ENCODE measurements around the gene VAV2.
"Not testable (repeated sequence)": the region's sequence is repeated elsewhere in the genome, so short reads cannot be mapped to it uniquely, and the experiment has no call there.

Gene VAV2

DNA sequence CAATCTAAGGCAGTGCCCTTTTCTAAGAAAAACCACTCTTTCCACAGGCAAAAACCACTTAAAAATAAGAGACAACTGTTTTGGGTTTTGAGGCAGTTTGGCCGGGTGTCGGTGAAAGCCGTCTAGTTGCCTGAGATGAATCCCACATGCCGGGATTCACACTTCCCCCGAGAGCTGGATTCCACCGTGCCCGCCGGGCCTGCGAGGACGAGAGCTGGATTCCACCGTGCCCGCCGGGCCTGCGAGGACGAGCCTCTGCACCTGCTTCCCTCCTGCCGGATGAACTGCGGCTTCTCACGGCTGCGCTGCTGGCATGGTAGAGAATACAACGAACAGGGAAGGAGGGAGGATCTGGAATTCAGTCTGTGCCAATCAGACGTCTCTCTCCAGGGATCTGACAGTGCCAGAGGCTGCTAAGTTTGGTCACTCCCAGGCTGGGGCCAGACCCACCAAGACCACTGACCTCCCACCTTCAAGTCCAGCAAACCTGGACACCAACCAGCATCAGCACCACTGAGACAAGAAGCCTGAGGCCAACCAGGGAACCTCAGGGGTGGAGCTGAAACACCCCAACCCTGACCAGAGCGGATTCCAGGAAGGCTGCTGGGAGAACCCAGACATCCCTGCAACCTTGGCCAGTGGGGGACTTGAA, 23.0 kb downstream of the VAV2 start:
- no peak for DNase-seq (ENCODE audit: low read depth)

GRCh38 chr9:133968428-133968827, 23.7 kb downstream of the VAV2 start:
- DNase-seq (ENCODE audit: low read depth): no peak

GRCh38 chr9:133967024-133967741, 24.9 kb downstream of the VAV2 start:
- no peak for DNase-seq (ENCODE audit: low read depth)

DNA sequence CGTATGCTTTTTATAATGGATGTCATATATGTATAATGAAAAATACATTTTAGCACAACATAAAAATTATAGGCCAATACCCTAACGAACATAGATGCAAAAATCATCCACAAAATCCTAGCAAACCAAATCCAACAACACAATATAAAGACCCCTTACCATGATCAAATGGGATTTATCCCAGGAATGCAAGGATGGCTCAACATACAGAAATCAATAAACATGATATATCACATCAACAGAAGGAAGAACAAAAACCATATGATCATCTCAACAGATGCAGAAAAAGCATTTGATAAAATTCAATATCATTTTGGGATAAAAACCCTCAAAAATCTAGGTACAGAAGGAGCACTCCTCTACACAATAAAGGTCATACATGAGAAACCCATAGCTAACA, 27.7 kb downstream of the VAV2 start:
- DNase-seq (ENCODE audit: low read depth): no peak

- DNase-seq (ENCODE audit: low read depth): no peak
Measured at GRCh38 chr9:133963166-133963565, 29.0 kb downstream of the VAV2 start.

DNA sequence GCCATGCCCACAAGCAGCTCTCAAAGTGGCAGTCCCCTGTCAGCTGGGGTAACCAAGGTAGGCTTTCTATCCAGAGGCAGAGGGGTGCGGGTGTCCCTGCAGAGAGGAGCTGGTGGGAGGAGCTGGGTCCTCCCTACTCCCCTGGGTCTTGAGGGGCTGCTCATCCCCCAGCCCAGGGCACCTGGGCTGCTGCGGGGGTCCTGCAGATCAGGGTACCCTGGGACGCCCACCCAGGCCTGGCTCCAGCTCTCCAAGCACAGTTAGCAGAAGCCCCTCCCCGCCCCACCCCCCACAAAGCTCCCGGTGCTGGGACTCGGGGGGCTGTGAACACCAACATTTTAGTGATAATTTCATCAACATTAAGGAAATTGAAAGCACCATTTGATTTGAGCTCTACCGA, 29.8 kb downstream of the VAV2 start:
- DNase-seq (ENCODE audit: low read depth): no peak

GRCh38 chr9:133961226-133962165, 30.6 kb downstream of the VAV2 start:
- DNase-seq (ENCODE audit: low read depth): no peak

DNA sequence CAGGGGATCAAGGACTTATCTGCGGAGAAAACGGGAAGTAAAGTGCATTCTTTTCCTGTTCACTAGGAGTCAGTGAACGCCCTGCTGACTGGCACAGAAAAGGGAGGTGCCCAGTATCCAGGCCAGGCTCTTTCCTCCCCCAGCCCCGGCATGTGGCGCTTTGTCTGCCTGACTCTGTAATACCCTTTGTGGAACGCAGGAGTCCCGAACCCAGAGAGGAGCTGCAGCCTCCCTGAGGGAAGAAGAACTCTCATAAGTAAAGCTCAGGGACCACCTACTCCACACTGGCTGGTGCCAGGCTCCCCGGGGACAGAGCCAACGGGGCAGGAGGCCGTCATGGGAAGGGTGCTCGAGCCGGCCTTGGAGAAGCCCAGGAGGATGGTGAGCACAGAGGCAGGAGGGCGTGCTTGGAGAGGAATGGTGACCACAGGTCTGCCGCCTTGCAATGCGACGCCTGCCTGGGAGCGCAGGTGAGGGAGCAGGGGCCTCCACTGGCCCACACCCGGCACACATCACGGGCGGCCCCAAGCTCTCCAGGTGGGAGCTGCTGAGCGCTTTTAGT, 31.5 kb downstream of the VAV2 start:
- DNase-seq (ENCODE audit: low read depth): no peak

DNA sequence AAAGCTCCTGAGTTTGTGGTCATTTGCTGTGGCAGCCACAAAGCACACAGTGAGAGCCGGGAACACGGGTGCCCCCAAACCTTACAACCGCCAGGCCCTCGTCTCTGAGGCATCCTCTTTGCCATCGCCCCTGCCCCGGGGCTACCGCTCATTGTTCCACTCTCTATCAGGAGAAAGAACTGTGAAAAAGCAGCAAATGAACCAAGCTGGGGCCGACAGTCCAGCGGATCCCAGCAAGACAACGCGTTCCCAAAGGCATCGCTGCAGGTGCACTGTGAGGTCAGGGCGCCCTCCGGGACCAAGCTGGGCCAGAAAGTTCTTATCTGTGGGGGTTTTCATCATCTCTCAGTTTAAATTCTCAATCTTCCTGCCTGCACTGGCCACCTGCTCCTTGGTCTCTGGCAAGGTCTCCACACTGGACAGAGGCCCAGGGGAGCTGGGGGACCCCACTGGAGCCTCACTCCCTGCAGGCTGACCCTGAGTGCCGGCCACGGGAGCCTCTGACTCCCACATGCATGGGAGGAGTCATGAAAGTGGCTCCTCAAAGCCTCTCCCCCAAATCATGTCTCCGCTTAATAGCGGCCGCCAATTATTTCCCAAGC, 32.1 kb downstream of the VAV2 start:
- DNase-seq (ENCODE audit: low read depth): no peak

DNA sequence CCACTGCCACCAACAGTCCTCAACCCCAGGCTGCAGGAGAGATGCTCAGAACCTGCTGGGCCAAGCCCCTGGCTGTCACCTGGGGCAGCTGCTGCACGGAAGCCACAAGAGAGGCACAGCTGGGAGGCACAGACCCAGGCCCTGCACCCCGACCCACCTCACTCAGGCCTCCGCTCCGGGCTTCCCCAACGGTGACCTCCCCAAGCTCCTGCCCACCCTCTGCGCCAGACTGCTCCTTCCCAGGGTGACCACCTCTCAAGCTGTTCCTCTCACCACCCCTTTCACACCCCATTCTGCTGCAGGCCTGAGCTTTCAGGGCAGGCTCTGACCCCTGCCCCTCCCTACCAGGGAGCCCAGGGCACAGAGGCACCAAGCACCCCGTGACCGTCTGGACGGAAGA, 33.0 kb downstream of the VAV2 start:
- DNase-seq (ENCODE audit: low read depth): no peak

GRCh38 chr9:133958756-133959155, 33.4 kb downstream of the VAV2 start:
- DNase-seq (ENCODE audit: low read depth): no peak

DNA sequence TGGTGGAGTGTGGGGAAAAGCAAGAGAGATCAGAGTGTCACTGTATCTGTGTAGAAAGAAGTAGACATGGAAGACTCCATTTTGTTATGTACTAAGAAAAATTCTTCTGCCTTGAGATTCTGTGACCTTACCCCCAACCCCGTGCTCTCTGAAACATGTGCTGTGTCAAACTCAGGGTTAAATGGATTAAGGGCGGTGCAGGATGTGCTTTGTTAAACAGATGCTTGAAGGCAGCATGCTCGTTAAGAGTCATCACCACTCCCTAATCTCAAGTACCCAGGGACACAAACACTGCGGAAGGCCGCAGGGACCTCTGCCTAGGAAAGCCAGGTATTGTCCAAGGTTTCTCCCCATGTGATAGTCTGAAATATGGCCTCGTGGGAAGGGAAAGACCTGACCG, 34.4 kb downstream of the VAV2 start:
- not testable (repeated sequence) for DNase-seq (ENCODE audit: low read depth)

GRCh38 chr9:133957328-133957727, 34.8 kb downstream of the VAV2 start:
- DNase-seq (ENCODE audit: low read depth): no peak

DNA sequence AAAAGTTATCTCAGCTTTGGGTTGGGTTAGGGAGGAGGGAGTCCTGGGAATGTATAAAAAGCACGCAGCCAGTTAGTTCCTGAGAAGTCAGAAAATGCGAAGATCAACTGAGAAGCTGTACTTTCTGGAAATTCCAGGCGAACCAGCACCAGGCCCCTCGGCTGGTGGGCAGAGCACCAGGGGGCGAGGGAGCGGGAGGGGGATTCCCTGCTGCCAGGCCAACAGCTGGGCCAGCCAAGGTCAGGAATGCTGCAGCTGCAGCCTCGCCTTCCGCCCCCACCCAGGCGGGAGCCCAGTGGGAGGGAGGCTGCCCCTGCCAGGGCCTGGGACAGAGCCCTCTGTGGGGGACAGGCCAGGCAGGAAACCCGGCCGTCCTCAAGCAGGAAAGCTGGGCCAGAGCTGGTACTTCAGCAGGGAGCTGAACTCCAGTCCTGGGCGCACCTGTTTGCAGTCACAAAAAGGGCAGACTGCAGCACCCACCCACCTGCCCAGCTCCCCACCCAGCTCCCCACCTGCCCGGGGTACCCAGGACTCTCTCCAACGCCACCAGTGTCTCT, 35.5 kb downstream of the VAV2 start:
- no peak for DNase-seq (ENCODE audit: low read depth)

- no peak for DNase-seq (ENCODE audit: low read depth)
Measured at GRCh38 chr9:133955821-133956411, 36.2 kb downstream of the VAV2 start.

DNA sequence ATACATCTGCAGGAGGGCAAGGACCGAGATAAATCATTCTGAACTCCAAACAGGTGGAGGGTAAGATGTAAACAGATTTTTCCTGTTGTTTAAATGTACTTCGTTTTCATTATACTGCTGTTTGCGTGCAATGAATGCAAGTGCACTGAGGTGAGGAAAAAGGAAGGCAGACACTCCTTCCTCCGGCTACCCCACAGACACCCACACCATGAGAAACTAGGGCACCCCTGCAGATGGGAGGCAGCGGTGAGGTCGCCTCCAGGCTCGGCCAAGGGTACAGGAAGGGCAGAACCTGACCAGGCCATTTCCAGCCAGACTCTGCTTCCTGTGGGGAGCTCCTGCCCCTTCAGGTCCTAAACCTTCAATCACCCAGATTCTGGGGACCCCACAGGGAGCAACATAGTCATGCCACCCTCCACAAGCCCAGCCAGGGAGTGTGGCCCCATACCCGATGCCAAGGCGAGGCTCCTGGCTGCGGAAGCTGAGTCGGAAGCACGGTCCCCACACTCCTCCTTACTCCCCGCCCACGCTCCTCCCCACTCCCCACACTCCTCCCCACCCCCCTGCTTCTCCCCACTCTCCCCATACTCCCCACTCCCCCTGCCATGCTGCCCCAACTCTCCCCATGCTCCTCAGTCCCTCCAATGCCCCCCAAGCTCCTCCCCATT, 37.1 kb downstream of the VAV2 start:
- DNase-seq (ENCODE audit: low read depth): no peak

DNA sequence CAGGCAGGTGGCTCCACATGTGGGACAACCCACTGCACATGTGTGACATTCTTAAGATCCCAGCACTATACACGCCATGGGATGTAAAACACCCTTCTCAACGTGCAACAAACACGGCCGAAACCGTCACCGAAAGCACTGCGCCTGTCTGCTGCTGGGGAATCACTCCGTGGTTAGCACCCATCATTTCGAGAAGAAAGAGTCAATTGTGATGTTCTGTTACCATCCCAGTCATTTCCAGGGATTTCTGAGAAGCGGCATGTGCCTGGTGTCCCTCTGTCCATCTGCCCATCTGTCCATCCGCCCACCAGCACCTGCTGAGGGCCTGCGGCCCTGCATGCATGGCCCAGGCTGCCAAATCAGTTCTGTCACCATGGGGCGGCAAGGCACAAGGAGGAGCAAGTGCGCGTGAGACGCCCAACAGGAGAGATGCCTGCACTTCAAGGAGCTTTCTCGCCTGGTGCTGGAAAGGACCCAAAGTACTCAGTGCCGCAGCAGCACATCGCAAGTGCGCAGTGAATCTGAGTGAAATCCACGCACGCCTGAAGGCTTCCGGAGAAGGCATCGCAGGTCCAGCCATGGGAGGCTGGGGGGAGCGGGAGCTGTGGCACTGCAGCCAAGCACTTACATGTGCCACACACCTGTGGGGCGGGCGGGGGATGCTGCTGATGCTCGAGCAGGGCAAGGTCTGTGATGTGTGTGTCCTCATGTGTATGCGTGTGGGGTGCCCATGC, 38.0 kb downstream of the VAV2 start:
- DNase-seq (ENCODE audit: low read depth): no peak

DNA sequence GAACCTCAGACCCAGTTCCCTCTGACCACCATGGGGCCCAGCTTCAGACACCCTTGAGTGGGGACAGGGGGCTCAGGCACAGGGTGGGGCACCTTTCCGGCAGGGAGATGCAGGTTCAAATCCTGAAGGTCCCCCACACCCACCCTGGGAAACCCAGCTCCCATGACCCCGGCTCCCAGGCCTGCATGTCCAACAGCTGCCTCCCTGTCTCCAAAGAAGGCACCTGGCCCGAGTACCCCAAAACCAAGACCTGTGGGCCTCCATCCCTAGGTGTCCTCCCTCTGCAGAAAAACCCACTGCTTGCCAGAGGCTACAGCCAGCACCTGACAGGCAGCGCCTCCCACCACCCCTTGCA, 38.5 kb downstream of the VAV2 start:
- no peak for DNase-seq (ENCODE audit: low read depth)

DNA sequence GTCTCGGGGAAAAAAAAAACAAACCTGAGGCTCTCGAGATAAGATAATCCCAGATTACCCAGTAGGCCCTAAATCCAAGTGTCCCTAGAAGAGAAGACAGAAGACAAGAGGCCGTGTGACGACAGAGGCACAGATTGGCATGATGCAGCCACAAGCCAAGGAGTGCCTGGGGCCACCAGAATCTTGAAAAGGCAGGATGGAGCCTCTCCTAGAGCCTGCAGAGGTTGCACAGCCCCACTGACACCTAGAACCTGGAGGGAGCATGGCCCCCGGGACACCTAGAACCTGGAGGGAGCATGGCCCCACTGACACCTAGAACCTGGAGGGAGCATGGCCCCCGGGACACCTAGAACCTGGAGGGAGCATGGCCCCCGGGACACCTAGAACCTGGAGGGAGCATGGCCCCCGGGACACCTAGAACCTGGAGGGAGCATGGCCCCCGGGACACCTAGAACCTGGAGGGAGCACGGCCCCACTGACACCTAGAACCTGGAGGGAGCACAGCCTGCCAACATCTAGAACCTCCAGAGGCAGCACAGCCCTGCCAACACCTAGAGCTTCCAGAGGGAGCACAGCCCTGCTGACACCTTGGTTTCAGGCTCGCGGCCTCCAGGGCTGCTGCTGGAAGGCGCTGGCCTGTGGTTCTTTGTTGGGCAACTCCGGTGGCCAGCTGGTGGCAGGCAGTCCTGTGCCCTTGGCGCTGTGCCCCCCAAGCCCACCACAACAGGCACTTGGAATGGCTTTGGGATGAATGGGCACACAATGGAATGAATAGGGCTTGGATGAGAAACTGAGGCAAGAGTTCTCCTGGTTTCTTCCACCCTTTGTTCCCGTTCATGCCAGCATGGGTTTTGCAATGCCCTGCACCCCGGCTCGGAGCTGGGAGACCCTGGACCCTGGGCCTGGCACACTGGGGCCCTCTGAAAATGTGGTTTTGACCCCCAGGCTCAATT, 39.2 kb downstream of the VAV2 start:
- no peak for DNase-seq (ENCODE audit: low read depth)

Measured in stimulated activated CD8-positive, alpha-beta memory T cell treated with anti-CD3 and anti-CD28 coated beads, Interleukin-7, amount 100 ng/mL, for 24 hours (primary cell).